HEK293T (cell line): ENCODE results near the gene MDC1.
"Not testable (repeated sequence)": the region's sequence is repeated elsewhere in the genome, so short reads cannot be mapped to it uniquely, and the experiment has no call there.

Source experiments
- CTCF ChIA-PET: fragments of 350-600 bp; formaldehyde crosslinking; extraction: SDS; loops from one replicate; lab custom pipeline; 2021; ENCODE audit warnings: antibody characterized with exemption, inconsistent platforms; lab: Yijun Ruan, JAX
- POLR2A ChIA-PET: fragments of 350-600 bp; formaldehyde crosslinking; extraction: SDS; loops from one replicate; lab custom pipeline; 2020; ENCODE audit warnings: antibody characterized with exemption, inconsistent platforms; lab: Yijun Ruan, JAX
- DNase-seq: peaks from one replicate; pipeline ENCODE4 v3.0.0; 2012; ENCODE audit warnings: mixed read lengths; ENCODE audit errors: extremely low spot score
- ARNT ChIP-seq: fragments of 450-650 bp; IDR thresholded peaks from 2 replicates; pipeline ENCODE4 v1.6.1; 2017; ENCODE audit warnings: mild to moderate bottlenecking
- BHLHE40 ChIP-seq: fragments of 450-650 bp; IDR thresholded peaks from 2 replicates; pipeline ENCODE4 v1.6.1; 2016; ENCODE audit warnings: mild to moderate bottlenecking, moderate library complexity, borderline replicate concordance
- CTBP1 ChIP-seq: fragments of 450-650 bp; IDR thresholded peaks from 2 replicates; pipeline ENCODE4 v1.6.1; 2016; ENCODE audit warnings: borderline replicate concordance
- ELF4 ChIP-seq: fragments of 450-650 bp; IDR thresholded peaks from 2 replicates; pipeline ENCODE4 v1.6.1; 2017; ENCODE audit warnings: antibody characterized with exemption
- FOXA1 ChIP-seq: fragments of 450-650 bp; IDR thresholded peaks from 2 replicates; pipeline ENCODE4 v1.6.1; 2016; ENCODE audit warnings: mild to moderate bottlenecking
- FOXK2 ChIP-seq: fragments of 450-650 bp; IDR thresholded peaks from 2 replicates; pipeline ENCODE4 v1.6.1; 2016; ENCODE audit warnings: mild to moderate bottlenecking
- FOXM1 ChIP-seq: fragments of 450-650 bp; IDR thresholded peaks from 2 replicates; pipeline ENCODE4 v1.6.1; 2017; ENCODE audit warnings: mild to moderate bottlenecking, borderline replicate concordance
- HDGF ChIP-seq: fragments of 450-650 bp; IDR thresholded peaks from 2 replicates; pipeline ENCODE4 v1.6.1; 2017; ENCODE audit warnings: antibody characterized with exemption, borderline replicate concordance
- L3MBTL2 ChIP-seq: fragments of 450-650 bp; conservative IDR thresholded peaks from 2 replicates; pipeline ENCODE4 v1.6.1; 2016; ENCODE audit warnings: mild to moderate bottlenecking
- NFRKB ChIP-seq: fragments of 450-650 bp; IDR thresholded peaks from 2 replicates; pipeline ENCODE4 v1.6.1; 2016; ENCODE audit warnings: mild to moderate bottlenecking, moderate library complexity
- PKNOX1 ChIP-seq: fragments of 450-650 bp; IDR thresholded peaks from 2 replicates; pipeline ENCODE4 v1.6.1; 2016
- SP1 ChIP-seq: fragments of 450-650 bp; IDR thresholded peaks from 2 replicates; pipeline ENCODE4 v1.6.1; 2017
- SUZ12 ChIP-seq: fragments of 450-650 bp; IDR thresholded peaks from 2 replicates; pipeline ENCODE4 v1.6.1; 2016; ENCODE audit warnings: mild to moderate bottlenecking
- TARDBP ChIP-seq: fragments of 450-650 bp; IDR thresholded peaks from 2 replicates; pipeline ENCODE4 v1.6.1; 2016
- ZNF384 ChIP-seq: fragments of 450-650 bp; IDR thresholded peaks from 2 replicates; pipeline ENCODE4 v1.6.1; 2016

MDC1 gene

GRCh38 chr6:30720738-30721197 lies 3.7 kb upstream of the MDC1 start:
- TF ChIP-seq L3MBTL2 (peak; percentile 45), SUZ12 (no peak)
- POLR2A ChIA-PET, result interaction anchor here (0.7 to 3.8 kb wide), 17 partner anchors 9 to 359 kb away, joined by 3 to 57 read pairs (median 6); partner anchors contain the start of gene NRM
- DNase-seq, result peak; percentile 22
- CTCF ChIA-PET, result interaction anchor here (0.8 to 3.7 kb wide), 2 partner anchors 40 to 48 kb away, joined by 3 to 33 read pairs; partner anchors contain the start of gene DHX16

- ChIA-PET POLR2A (interaction anchor here (0.7 to 3.8 kb wide), 17 partner anchors 10 to 359 kb away, joined by 3 to 101 read pairs (median 5); partner anchors contain the start of genes MRPS18B, NRM and PPP1R10), CTCF (interaction anchor here (0.8 to 3.7 kb wide), 3 partner anchors 39 to 48 kb away, joined by 3 to 33 read pairs (median 4); partner anchors contain the start of gene DHX16)
- TF ChIP-seq CTBP1 (no peak), ELF4 (peak; percentile 71), L3MBTL2 (peak; percentile 32; the same call in 1 of the 2 replicates), FOXK2 (no peak)
- peak; percentile 79 for DNase-seq
These were observed 3.0 kb upstream of the MDC1 start, which contains the start of gene TUBB for GRCh38 chr6:30719791-30720737. TUBB (plus strand) TSS chr6:30720352; CDS start chr6:30720507, 155 bp downstream.

GRCh38 chr6:30719356-30719755 lies 2.3 kb upstream of the MDC1 start:
- POLR2A ChIA-PET, result interaction anchor here (1.1 to 3.5 kb wide), 7 partner anchors 8 to 107 kb away, joined by 3 to 101 read pairs (median 5); partner anchors contain the start of genes MRPS18B, NRM and PPP1R10
- DNase-seq, result no peak
- CTCF ChIA-PET, result interaction anchor here (1.3 kb wide), 1 partner anchor 40 kb away, joined by 4 read pairs; no protein-coding TSS in a partner anchor
- TF ChIP-seq ZNF384 (no peak), BHLHE40 (no peak), CTBP1 (no peak), HDGF (no peak), FOXA1 (no peak), SUZ12 (no peak), SP1 (no peak), FOXK2 (no peak), TARDBP (no peak), FOXM1 (no peak), NFRKB (no peak)

- ChIA-PET POLR2A (interaction anchor here (0.9 to 3.5 kb wide), 19 partner anchors 9 to 106 kb away, joined by 3 to 101 read pairs (median 5); partner anchors contain the start of gene NRM), CTCF (interaction anchor here (0.8 to 1.3 kb wide), 2 partner anchors 39 to 46 kb away, joined by 4 read pairs; partner anchors contain the start of gene DHX16)
- DNase-seq, result not testable (repeated sequence)
These were observed 1.0 kb upstream of the MDC1 start for GRCh38 chr6:30717845-30718720.

GRCh38 chr6:30716879-30717128 lies 277 bp downstream of the MDC1 start:
- peak; percentile 18 for DNase-seq
- peak; percentile 44 for TF ChIP-seq L3MBTL2
- TF ChIP-seq NFRKB, result peak; percentile 45; the same call in 1 of the 2 replicates
- no peak for TF ChIP-seq SP1
- CTCF ChIA-PET, result interaction anchor here (0.7 to 1.3 kb wide), 3 partner anchors 13 to 44 kb away, joined by 3 to 4 read pairs (median 3); partner anchors contain the start of gene DHX16
- POLR2A ChIA-PET, result interaction anchor here (0.7 to 3.5 kb wide), 33 partner anchors 9 to 369 kb away, joined by 3 to 101 read pairs (median 4); partner anchors contain the start of genes ABCF1, DHX16, NRM and PPP1R10

- DNase-seq, result no peak
These were observed 2.8 kb downstream of the MDC1 start for GRCh38 chr6:30714263-30714662.

More at GRCh38 chr6:30714263-30714662, 2.8 kb downstream of the MDC1 start:
- ChIA-PET CTCF (no interaction called here), POLR2A (no interaction called here)
- no peak for TF ChIP-seq CTBP1
- no peak for TF ChIP-seq SUZ12
- TF ChIP-seq BHLHE40, result no peak
- TF ChIP-seq FOXM1, result no peak
- TF ChIP-seq ARNT, result no peak
- TF ChIP-seq HDGF, result no peak
- no peak for TF ChIP-seq ELF4
- TF ChIP-seq NFRKB, result no peak
- no peak for TF ChIP-seq TARDBP
- TF ChIP-seq PKNOX1, result no peak
